H1 (cell line): ENCODE results near the gene CCNYL1. TPM values are rescaled to one million over a fixed set of nuclear protein-coding genes. Genes with fewer than 3 reads are reported as not detected.

Experiments
- CEBPB ChIP-seq: IDR thresholded peaks from 2 replicates; pipeline ENCODE4 v1.6.1; 2012; ENCODE audit warnings: low read depth, low read length
- E2F6 ChIP-seq: IDR thresholded peaks from 2 replicates; pipeline ENCODE4 v1.6.1; 2012; ENCODE audit warnings: inconsistent platforms
- GABPA ChIP-seq: IDR thresholded peaks from 2 replicates; pipeline ENCODE4 v1.6.1; 2011; ENCODE audit warnings: mild to moderate bottlenecking, low read length, moderate library complexity, borderline replicate concordance; ENCODE audit not compliant: insufficient read depth
- POLR2A ChIP-seq, 2 experiments: IDR thresholded peaks; 1 replicate in 1 of 2; 2 replicates in 1 of 2; pipeline ENCODE4 v1.6.1; 2011; ENCODE audit warnings: low read depth in 2 of 2, low read length in 2 of 2, mild to moderate bottlenecking in 2 of 2; ENCODE audit errors: control extremely low read depth in 1 of 2
- polyA plus RNA-seq, 7 experiments: library from polyadenylated mRNA; depleted of rRNA in 3 of 7; stranded (reverse) in 5 of 7; unstranded in 2 of 7; fragments of >200 nt in 5 of 7; fragments of 200-250 nt in 2 of 7; gene quantifications; 1 replicate in 5 of 7; 2 replicates in 1 of 7; 4 replicates in 1 of 7; pipeline versions ENCODE4 v1.2.1 to v1.2.3, GENCODE V29; 2011 to 2013; ENCODE audit warnings: missing spikeins in 2 of 7, mixed read lengths in 2 of 7
- total RNA-seq: library from RNA; stranded (reverse); fragmentation: NEBNext Ultra II Directional; extraction: Animal tissue kit (Norgen Biotek cat#: 25700); gene quantifications from 2 replicates; pipeline ENCODE4 v1.2.1, GENCODE V29; 2021

CCNYL1 gene
- total and polyA plus RNA-seq, 2 of the 8 experiments (the other 6 are each of a cell fraction or from before 2014, with no cell fraction given), result 13.3 to 35.4 TPM

GRCh38 chr2:207766697-207767460, 55.4 kb downstream of the CCNYL1 start (continued):
- TF ChIP-seq E2F6, result peak; percentile 71
- TF ChIP-seq GABPA, result 0 out of 2 replicates have a peak, but pooled peaks have one; percentile 12
- TF ChIP-seq POLR2A (IDR thresholded peaks at IDR 0.05; ENCODE audit: control extremely low read depth in 1 of 2, low read depth in 2 of 2, low read length in 2 of 2), result no peak; a peak in 1 of 3 replicates
- TF ChIP-seq CEBPB, result no peak
